IPS DF 4.7 (cell line): ENCODE measurements around the gene KCND2.
"Not testable (repeated sequence)": the region's sequence is repeated elsewhere in the genome, so short reads cannot be mapped to it uniquely, and the experiment has no call there.

Experiments used
- DNase-seq: peaks from one replicate; pipeline ENCODE4 v3.0.0-alpha.2; 2013; ENCODE audit warnings: low spot score; ENCODE audit errors: extremely low read depth

KCND2 gene

GRCh38 chr7:120738816-120739215, 465.8 kb downstream of the KCND2 start:
- DNase-seq, result no peak

DNA sequence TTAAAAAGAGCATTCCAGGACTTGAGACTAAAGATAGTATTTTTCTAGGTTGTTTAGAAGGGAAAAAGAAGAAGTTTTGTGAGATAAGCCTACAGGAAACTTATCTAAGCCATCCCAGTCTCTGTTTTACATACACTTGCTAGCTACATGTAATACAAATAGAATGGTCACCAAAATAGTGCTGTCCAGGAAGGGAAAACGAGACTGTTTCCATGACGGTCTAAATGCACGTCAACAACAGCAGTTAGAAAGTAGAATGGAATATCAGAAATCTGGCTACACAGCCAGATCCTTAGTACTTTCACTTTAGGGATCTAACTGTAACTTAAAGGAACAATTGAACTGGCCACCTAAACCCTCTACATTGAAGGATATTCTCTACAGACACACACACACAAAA, 467.4 kb downstream of the KCND2 start:
- DNase-seq, result no peak

DNA sequence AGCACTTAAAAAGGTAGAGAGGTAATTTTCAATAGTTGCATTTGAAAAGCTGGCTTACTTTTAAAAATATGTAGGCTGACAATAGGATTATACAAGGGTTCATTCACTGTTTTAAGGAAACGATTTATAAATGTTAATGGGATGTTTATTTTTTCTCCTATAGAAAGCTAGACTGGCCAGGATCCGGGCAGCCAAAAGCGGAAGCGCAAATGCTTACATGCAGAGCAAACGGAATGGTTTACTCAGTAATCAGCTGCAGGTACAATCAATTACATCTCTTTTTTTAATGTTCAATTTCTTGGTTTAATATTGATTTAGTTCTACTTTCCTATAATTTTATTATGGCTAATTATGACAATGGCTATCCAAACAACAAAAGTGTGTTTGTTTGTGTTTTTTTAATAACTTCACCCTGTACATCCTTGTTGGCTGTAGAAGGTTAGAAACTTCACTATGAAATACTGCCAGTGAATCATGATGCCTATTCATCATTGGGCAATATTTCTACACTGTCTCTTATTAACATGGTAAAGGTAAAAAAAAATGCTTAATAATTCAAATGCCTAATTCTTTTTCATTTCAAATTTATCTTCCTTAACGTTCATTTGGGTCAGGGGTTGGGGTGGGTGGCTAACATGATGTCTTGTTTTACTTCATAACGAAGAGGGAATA, 468.5 kb downstream of the KCND2 start:
- DNase-seq, result no peak

DNA sequence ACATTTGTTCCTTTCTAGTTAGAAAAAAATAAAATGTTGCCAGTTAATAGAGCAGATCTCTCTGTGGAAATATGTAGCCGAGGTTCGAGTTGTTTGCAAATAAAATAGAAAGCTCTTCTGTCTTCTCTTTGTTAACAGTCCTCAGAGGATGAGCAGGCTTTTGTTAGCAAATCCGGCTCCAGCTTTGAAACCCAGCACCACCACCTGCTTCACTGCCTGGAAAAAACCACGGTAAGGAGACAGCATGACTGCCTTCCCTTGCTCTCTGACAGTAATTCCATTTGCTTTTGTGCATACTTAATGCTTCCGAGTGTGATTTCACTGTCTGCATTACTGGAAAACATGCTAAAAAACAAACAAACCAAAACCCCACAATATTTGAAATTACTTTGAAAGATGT, 469.4 kb downstream of the KCND2 start:
- no peak for DNase-seq

DNA sequence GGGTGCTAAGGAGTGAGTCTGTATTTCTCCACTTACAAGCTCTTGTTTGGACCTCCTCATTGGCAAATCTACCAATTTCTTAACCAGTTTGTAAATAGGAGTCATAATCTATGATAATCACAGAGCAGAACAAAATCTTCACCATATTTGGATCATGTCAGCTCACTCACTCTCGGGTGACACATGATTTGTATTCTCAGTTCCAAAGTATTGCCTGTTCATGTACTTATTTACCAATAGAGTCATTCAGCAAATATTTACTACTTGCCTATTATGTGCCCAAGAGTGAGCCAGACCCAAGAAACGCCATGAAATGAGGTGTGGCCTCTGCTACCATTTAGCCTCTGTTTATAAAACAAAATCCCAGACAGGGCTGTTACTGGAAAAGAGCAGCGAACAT, 470.2 kb downstream of the KCND2 start:
- no peak for DNase-seq

- DNase-seq, result no peak
Observed at GRCh38 chr7:120760050-120760449, 487.1 kb downstream of the KCND2 start.

GRCh38 chr7:120760851-120761250, 487.9 kb downstream of the KCND2 start:
- DNase-seq, result no peak

DNA sequence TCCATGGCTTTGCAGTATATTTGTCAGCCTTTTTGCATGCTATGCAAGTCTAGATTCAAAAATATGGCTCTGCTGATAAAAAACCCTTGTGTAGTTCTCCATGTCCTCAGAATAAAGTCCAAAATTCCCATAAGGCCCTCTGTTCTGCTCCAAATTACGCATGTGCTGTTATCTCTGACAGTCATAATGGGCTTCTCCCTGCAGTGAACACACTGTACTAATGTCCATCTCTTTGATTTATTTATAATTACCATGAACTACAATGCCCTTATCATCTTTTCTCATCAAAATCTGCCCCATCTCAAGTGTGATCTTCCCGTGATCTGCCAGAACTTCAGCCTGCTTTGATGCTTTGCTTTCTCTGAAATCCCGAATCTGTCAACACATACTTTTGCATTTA, 497.2 kb downstream of the KCND2 start:
- DNase-seq, result no peak

DNA sequence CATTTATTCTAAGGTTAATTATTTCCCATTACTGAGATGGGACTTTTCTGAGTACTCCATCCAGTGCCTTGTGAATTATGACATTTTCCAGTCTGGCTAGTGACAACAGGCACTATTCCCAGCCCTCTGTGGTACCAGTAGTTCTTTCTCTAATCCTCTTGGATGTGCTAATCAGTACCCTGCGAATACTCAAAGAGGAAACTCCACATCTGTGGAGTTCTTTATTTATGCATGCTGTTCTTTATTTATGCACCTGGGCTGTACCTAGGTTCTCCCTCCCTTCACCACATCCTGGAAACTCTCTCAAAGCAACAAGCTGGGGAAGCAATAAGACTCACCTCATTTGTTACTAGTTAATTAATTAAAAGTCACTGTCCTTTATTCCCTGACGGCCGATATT, 501.5 kb downstream of the KCND2 start:
- DNase-seq, result no peak

- DNase-seq, result no peak
Observed at GRCh38 chr7:120775755-120776154, 502.8 kb downstream of the KCND2 start.

DNA sequence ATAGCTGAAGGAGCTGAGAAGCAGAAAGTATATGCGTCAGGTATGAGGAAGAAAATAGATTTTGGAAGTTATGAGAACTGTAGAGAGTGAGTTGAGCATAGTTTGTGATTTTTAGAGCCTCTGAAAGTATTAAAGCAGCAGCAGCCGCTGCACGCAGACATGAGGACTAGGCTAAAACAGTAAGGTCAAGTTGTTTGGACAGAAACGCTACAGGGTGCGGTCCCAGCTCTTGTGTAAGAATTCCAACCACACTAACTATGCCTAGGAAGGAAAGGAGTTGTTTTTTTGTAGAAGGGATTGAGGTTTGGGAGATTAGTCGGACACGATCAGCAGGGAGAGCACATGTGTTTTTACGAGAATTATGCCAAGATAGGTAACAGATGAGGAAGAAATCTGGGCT, 506.1 kb downstream of the KCND2 start:
- DNase-seq, result not testable (repeated sequence)

GRCh38 chr7:120780451-120780850, 507.5 kb downstream of the KCND2 start:
- DNase-seq, result not testable (repeated sequence)

- no peak for DNase-seq
Observed at GRCh38 chr7:120780938-120781337, 508.0 kb downstream of the KCND2 start.

GRCh38 chr7:120781924-120782323, 508.9 kb downstream of the KCND2 start:
- DNase-seq, result not testable (repeated sequence)

- no peak for DNase-seq
Observed at GRCh38 chr7:120783273-120783672, 510.3 kb downstream of the KCND2 start.

DNA sequence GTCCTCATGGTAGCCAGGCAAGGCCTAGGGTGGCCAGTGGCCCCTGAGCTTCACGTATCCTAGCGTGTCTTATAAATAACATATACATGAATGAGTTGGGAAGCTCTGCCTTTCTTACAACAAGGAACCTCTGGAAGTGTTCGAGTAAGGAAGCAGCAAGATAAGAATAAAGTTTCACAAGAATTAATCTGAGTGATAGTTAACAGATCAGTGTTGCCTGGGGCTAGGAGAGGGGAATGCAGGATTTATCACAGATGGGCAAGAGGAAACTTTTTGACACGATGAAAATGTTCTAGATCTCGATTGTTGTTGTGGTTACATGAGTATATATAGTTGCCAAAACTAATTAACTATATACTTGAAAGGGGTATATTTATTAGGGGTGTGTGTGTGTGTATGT, 510.7 kb downstream of the KCND2 start:
- no peak for DNase-seq

- DNase-seq, result no peak
Observed at GRCh38 chr7:120785095-120785494, 512.1 kb downstream of the KCND2 start.

- DNase-seq, result peak; percentile 82
Observed at GRCh38 chr7:120792091-120792860, 519.3 kb downstream of the KCND2 start.

DNA sequence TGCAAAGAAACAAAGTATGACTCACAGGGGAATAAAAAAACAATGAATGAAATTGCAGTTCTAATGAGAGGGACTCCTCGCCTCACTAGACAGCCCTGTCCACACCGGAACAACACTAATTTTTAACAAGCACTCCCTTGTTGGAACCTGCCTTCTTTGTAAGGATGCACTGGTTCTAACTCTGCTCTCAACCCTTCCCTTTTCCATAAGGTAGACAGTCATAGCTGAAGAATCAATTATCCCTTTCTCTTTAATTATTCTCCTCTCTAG, 519.8 kb downstream of the KCND2 start:
- no peak for DNase-seq

GRCh38 chr7:120793213-120793936, 520.4 kb downstream of the KCND2 start:
- DNase-seq, result no peak

GRCh38 chr7:120794106-120794729, 521.2 kb downstream of the KCND2 start:
- DNase-seq, result no peak

DNA sequence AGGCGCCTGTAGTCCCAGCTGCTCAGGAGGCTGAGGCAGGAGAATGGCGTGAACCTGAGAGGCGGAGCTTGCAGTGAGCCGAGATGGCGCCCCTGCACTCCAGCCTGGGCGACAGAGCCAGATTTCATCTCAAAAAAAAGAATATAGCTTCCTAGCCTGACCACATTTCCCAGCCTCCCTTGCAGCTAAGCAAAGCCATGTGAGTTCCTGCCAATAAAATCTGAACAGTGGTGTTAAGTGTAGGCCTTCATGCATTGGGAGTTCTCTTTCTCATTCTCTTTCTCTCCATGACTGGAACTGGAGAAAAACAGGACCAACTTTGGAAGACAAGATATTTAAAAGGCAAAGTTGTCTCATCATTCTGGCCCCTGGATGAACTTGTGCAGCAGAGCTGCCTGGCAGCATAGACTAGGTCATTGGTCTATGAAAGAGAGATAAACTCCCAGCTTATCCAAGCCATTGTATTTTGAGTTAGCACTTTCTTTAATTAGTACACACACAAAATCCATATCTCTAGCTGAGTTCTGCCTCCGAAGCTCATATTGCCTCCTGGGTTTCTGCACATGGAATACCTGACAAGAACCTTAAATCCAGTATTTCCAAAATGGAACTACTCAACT, 524.2 kb downstream of the KCND2 start:
- DNase-seq, result no peak
